ENCODE measurements around the gene CYBA. TPM values are rescaled to one million over a fixed set of nuclear protein-coding genes. Genes with fewer than 3 reads are reported as not detected.

Gene CYBA
- polyA plus RNA-seq, 1 experiment = 187 TPM

DNA sequence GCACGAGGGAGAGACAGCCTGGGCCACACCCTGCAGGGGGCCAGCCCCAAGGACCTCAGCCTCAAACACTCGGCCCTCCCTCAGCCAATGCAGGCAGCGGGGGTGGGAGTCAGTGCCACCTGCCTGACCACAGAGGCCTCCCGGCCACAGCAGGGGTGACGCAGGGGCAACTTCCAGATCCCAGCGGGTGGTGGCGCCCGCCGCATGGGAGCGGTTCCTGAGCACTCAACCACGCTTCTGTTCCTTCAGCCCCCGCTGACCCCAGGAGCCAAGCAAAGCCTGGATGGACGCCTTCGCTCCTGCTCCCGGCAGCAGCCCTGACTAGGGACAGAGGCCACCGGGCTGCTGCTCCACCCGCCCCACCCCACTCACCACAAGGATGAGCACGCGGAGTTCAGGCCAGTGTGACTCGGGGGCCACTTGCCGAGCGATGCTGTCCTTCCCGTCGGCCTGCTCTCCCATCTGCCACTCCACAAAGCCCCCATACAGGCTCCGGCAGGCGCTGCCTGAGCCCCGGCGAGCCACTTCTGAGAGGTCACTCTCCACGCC, 5.0 kb upstream of the CYBA start:
- no peaks in the 10 kb centered on the region for H3K27me3 ChIP-seq (ENCODE audit: control insufficient read depth, insufficient read depth, low read length)
- no peak for DNase-seq (ENCODE audit: low read depth)
- TF ChIP-seq, protein P1, sequence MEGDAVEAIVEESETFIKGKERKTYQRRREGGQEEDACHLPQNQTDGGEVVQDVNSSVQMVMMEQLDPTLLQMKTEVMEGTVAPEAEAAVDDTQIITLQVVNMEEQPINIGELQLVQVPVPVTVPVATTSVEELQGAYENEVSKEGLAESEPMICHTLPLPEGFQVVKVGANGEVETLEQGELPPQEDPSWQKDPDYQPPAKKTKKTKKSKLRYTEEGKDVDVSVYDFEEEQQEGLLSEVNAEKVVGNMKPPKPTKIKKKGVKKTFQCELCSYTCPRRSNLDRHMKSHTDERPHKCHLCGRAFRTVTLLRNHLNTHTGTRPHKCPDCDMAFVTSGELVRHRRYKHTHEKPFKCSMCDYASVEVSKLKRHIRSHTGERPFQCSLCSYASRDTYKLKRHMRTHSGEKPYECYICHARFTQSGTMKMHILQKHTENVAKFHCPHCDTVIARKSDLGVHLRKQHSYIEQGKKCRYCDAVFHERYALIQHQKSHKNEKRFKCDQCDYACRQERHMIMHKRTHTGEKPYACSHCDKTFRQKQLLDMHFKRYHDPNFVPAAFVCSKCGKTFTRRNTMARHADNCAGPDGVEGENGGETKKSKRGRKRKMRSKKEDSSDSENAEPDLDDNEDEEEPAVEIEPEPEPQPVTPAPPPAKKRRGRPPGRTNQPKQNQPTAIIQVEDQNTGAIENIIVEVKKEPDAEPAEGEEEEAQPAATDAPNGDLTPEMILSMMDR (IDR thresholded peaks at IDR 0.05; ENCODE audit: insufficient read depth, low read depth, low read length) = no peak
- POLR2A ChIA-PET = no interaction called here
- H3K4me3 ChIP-seq (ENCODE audit: low read depth, low read length) = no peak overlapping the region
- H3K36me3 ChIP-seq (ENCODE audit: control insufficient read depth, insufficient read depth, low read length) = peaks cover 6% of the 10 kb centered on the region
- CTCF ChIA-PET = no interaction called here

DNA sequence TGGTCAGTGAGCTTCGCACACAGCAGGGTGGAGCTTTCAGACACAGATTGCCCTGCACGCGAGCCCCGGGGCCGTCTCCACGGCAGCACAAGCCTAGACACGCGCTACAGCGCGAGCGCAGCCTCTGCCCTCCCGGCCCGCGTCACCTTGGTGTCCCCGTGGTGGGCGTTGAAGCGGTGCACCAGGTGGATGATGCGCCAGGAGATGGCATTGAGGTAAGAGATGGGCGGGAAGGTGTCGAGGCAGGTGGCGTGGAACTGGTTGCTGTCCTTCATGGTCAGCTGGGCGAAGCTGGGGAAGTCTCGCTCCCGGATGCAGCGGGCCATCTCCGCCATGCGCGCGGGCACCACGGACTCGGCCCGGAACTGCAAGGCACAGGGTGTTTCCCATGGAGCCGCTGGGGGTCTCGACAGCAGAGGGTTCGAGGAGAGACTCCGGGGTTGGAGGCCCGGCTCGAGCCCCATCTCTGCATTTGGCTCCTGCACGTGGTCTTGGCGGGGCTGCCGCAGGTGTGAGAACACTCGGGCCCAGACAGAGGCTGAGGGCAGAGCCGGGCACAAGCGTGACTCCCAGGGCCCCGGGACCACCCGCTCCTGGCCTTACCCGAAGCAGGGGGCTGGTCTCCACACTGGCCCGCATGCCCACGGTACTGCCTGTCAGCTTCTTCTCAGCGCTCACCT, 4.3 kb upstream of the CYBA start:
- H3K27me3 ChIP-seq (ENCODE audit: control insufficient read depth, insufficient read depth, low read length) = no peaks in the 10 kb centered on the region
- DNase-seq (ENCODE audit: low read depth) = no peak
- POLR2A ChIA-PET = no interaction called here
- TF ChIP-seq, protein P1 (IDR thresholded peaks at IDR 0.05; ENCODE audit: insufficient read depth, low read depth, low read length) = no peak
- no peak overlapping the region for H3K4me3 ChIP-seq (ENCODE audit: low read depth, low read length)
- CTCF ChIA-PET = no interaction called here
- peaks cover 6% of the 10 kb centered on the region for H3K36me3 ChIP-seq (ENCODE audit: control insufficient read depth, insufficient read depth, low read length)

DNA sequence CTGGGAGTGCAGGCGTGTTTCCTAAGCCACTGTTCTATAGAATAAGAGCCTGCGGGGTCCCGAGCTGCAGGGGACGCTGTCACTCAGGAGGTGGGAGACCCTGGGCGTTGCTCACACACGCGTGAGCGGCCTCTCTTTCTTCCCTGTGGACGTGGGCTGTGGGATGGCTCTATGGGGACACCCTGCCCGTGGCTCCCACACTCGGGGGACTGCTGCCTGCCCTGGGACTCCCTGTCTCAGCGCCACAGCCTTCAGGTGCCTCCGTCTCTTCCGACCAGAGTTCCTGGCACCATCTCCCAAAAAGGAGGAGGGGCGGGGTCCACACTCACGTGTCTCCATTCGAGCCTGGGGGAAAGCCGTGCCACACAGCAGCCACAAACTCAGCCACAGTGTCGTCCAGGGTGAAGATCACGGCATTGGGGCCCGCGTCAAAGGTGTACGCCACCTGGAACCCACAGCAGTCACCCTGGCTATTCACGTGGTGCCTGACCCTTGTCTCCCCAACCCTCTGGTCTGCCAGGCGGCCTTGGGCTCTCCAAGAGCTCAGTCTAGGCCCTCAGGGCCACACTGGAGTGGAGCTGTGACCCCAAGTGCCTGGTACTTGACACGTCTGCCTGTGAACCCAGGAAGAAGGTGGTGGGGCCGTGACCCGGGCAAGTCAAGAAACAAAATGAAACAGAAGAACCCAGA, 3.7 kb upstream of the CYBA start:
- POLR2A ChIA-PET = no interaction called here
- CTCF ChIA-PET = no interaction called here

DNA sequence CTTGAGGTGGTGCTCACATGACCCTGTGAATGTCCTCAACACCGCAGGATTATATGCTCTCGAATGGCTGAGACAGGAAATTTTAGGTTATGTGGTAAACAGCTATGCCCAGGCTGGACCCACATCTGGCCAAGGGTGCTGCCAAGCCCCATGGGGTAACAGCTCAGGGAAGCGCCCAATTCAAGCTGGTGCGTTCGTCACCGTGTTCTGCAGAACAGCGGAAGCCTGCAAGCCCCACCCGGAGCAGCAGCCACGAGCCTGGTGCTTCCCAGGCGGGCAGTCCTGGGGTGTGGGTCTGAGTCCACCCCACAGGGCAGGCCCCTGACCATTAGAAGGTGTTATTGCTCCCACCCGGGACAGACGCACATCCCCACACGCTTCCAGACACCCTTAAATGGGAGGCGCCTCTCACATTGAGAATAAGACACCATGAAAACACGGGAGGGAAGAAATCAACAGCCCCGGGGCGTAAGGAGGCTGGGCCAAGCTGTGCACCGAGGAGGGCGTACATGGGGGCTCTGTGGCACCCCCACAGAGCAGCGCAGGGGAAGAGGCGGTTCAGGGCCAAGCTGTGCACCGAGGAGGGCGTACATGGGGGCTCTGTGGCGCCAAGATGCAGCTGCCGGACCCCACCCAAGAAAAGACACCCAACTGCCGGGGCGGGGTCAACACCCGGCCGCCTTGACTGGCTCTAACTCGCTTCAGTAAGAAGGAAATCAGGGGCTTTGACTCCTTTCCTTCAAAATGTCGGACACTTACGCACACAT, 2.9 kb upstream of the CYBA start:
- Histone ChIP-seq H3K36me3 (ENCODE audit: control insufficient read depth, insufficient read depth, low read length) (peaks cover 6% of the 10 kb centered on the region), H3K27me3 (ENCODE audit: control insufficient read depth, insufficient read depth, low read length) (no peaks in the 10 kb centered on the region), H3K4me3 (ENCODE audit: low read depth, low read length) (no peak overlapping the region)
- TF ChIP-seq, protein P1 (IDR thresholded peaks at IDR 0.05; ENCODE audit: insufficient read depth, low read depth, low read length) = no peak
- no peak for DNase-seq (ENCODE audit: low read depth)
- POLR2A ChIA-PET = no interaction called here
- CTCF ChIA-PET = no interaction called here

More for the DNA sequence above, 3.7 kb upstream of the CYBA start:
- TF ChIP-seq, protein P1 (IDR thresholded peaks at IDR 0.05; ENCODE audit: insufficient read depth, low read depth, low read length) = no peak
- no peak for DNase-seq (ENCODE audit: low read depth)
- Histone ChIP-seq H3K36me3 (ENCODE audit: control insufficient read depth, insufficient read depth, low read length) (peaks cover 6% of the 10 kb centered on the region), H3K4me3 (ENCODE audit: low read depth, low read length) (no peak overlapping the region), H3K27me3 (ENCODE audit: control insufficient read depth, insufficient read depth, low read length) (no peaks in the 10 kb centered on the region)

DNA sequence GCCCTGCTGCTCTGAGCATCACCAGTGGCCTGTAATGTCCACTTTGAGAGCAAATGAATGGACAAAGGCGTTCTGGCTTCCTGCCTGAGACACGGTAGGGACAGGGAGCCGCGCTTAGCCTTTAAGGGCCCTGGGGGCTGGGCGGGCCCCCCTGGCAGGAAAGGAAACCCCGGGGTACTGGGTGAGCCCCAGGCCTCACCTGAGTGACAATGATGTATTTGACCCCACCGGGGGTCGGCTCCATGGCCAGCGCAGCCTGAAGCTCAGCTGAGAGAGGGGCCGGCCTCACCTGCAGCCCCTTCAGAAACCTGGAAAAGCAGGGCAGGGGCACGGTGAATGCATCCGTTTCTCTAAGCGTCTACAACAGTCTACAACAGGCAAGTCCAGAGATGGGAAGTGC, 2.2 kb upstream of the CYBA start:
- Histone ChIP-seq H3K27me3 (ENCODE audit: control insufficient read depth, insufficient read depth, low read length) (no peaks in the 10 kb centered on the region), H3K4me3 (ENCODE audit: low read depth, low read length) (no peak overlapping the region), H3K36me3 (ENCODE audit: control insufficient read depth, insufficient read depth, low read length) (peaks cover 6% of the 10 kb centered on the region)
- DNase-seq (ENCODE audit: low read depth) = no peak
- POLR2A ChIA-PET = no interaction called here
- CTCF ChIA-PET = no interaction called here
- TF ChIP-seq, protein P1 (IDR thresholded peaks at IDR 0.05; ENCODE audit: insufficient read depth, low read depth, low read length) = no peak

Data from BJ (cell line).